ENCODE measurements around the gene RPS6KC1.
A peak's percentile ranks its signal among the peaks of the same experiment; 100 is the strongest.

The RPS6KC1 gene

GRCh38 chr1:213057264-213058059, 6.4 kb downstream of the RPS6KC1 start:
- no peak for DNase-seq (ENCODE audit: low read depth)
- no peak overlapping the region for H3K4me3 ChIP-seq (ENCODE audit: low read depth, low read length)
- no peak for TF ChIP-seq CTCF (IDR thresholded peaks at IDR 0.05; ENCODE audit: insufficient read depth, low read depth, low read length, missing control alignments)

GRCh38 chr1:213060836-213061235, 9.8 kb downstream of the RPS6KC1 start:
- DNase-seq (ENCODE audit: low read depth), result no peak
- no peak for TF ChIP-seq CTCF (IDR thresholded peaks at IDR 0.05; ENCODE audit: insufficient read depth, low read depth, low read length, missing control alignments)
- no peak overlapping the region for H3K4me3 ChIP-seq (ENCODE audit: low read depth, low read length)

DNA sequence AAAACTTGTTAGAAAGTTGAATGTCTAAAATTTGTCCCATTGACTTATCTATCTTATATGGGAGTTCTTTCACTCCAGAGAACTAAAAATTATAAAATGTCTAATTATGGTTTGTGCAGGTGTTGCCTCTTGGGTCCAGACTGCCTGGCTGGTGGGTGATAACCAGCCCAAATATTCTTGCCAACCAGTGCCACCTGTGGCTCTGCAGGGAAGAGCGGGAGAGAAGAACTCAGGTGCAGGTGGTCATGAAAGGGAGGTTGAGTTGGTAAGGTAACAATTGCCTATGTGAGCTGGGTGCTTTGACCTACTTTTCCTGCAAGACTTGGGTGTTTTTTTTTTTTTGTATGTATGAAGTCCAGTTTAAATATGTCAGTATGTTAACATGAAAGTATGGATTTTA, 10.2 kb downstream of the RPS6KC1 start:
- no peak for DNase-seq (ENCODE audit: low read depth)
- no peak overlapping the region for H3K4me3 ChIP-seq (ENCODE audit: low read depth, low read length)

GRCh38 chr1:213065800-213066199, 14.8 kb downstream of the RPS6KC1 start:
- H3K4me3 ChIP-seq (ENCODE audit: low read depth, low read length), result no peak overlapping the region
- TF ChIP-seq CTCF (IDR thresholded peaks at IDR 0.05; ENCODE audit: insufficient read depth, low read depth, low read length, missing control alignments), result no peak
- no peak for DNase-seq (ENCODE audit: low read depth)

More for the DNA sequence above, 10.2 kb downstream of the RPS6KC1 start:
- TF ChIP-seq CTCF (IDR thresholded peaks at IDR 0.05; ENCODE audit: insufficient read depth, low read depth, low read length, missing control alignments), result peak; percentile 2

DNA sequence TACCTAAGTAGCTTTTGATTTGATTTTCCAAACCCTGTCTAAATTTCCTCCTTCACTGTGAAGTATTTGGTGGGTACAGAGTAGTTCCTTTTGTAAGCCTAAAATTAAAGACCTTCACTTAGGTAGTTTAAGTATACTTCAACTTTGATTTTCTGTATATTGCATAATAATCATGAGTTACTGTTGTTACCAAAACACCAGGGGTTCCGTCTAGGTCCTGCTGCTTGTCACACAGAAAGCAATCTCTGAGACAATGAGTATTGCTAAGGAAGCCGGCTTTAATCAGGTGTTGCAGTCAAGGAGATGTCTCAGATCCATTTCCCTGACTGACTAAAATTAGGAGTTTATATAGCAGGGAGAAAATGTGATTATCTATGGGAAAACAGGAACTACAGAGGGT, 15.3 kb downstream of the RPS6KC1 start:
- no peak for TF ChIP-seq CTCF (IDR thresholded peaks at IDR 0.05; ENCODE audit: insufficient read depth, low read depth, low read length, missing control alignments)
- no peak for DNase-seq (ENCODE audit: low read depth)
- no peak overlapping the region for H3K4me3 ChIP-seq (ENCODE audit: low read depth, low read length)

- no peak overlapping the region for H3K4me3 ChIP-seq (ENCODE audit: low read depth, low read length)
- no peak for DNase-seq (ENCODE audit: low read depth)
- TF ChIP-seq CTCF (IDR thresholded peaks at IDR 0.05; ENCODE audit: insufficient read depth, low read depth, low read length, missing control alignments), result no peak
Measured at GRCh38 chr1:213067352-213067751, 16.3 kb downstream of the RPS6KC1 start.

GRCh38 chr1:213070406-213070805, 19.4 kb downstream of the RPS6KC1 start:
- no peak overlapping the region; the same call in 1 of the 2 replicates for H3K4me3 ChIP-seq (ENCODE audit: low read depth, low read length)
- peak; percentile 87 for DNase-seq (ENCODE audit: low read depth)
- peak; percentile 17 for TF ChIP-seq CTCF (IDR thresholded peaks at IDR 0.05; ENCODE audit: insufficient read depth, low read depth, low read length, missing control alignments)

All from GM12865 (cell line).